ENCODE data around the gene NTRK3.
"Not testable (repeated sequence)": the region's sequence is repeated elsewhere in the genome, so short reads cannot be mapped to it uniquely, and the experiment has no call there.

NTRK3 gene

DNA sequence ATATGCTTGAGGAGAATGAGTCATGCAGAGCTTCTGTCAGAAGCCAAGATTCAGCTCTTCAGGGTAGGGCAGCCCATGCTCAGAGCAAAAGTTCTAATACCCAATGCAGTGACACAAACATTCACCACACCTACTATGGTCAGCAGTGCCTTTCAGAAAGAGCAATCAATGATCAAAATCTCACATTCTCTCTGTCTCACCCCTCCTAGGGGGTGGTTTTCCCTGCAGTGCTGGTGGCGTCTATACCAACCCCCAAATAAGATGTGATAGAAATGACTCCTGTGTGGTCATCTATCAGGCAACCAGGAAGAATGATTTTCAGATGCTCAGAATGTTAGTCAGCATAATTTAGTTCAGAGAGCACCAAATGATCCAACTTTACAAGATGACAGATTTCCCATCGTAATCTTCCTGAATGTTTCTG is 385.3 kb downstream of the NTRK3 start:
- DNase-seq: no peak

DNA sequence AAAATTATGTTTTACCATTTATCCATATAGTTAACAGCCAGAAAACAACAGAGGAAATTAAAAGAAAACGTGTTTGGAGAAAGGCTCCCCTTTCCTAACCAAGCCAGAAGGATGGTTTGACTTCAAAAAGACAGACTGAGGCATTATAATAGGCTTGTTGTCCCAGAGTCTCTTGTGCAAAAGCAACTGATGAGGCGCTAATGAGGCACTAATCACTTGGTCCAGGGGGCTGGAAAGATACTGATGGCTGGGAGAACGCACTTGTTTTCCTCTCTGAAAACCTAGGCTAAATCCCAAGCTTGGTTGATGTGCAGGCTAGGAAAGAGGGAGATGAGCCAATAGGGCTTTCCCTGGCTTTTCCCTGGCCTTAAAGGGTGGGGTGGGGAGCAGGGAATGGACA is 389.6 kb downstream of the NTRK3 start:
- DNase-seq: no peak

DNA sequence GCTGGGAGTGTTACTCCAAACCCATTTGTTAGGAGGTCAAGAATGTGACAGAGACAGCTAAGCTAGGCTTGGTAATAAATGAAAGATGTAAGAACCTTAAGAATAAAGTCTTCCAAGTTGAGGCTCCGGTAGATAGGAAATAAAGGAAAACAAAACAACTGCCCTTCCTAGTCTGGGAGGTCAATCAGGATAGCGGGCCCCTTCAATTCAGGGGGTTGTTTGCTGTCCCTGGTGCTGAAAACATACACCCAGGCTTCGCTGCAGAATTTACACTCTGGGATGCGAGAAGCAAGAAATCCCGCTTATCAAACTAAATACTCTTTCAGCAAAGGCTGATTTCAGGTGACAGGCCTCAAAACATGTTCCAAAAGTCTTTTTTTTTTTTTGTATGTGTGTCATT is 393.4 kb downstream of the NTRK3 start:
- no peak for DNase-seq

DNA sequence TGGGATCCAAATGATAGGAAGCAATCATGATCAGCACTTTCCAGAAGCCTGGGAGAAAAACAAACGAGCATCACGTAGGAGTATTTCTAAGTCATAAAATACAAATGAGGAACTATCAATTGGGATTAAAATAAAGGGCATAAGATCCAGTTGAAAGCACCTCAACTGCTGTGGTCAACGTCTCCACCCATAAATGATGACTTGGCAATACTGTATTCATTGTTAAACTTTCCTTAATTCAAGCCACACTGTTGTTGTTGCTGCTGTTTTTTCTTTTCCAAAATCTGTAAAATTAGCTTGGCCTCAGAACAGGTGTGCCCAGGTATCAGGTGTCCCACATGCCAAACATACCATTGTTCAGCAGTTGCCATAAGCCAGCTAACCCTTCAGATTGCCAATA is 395.8 kb downstream of the NTRK3 start:
- no peak for DNase-seq

DNA sequence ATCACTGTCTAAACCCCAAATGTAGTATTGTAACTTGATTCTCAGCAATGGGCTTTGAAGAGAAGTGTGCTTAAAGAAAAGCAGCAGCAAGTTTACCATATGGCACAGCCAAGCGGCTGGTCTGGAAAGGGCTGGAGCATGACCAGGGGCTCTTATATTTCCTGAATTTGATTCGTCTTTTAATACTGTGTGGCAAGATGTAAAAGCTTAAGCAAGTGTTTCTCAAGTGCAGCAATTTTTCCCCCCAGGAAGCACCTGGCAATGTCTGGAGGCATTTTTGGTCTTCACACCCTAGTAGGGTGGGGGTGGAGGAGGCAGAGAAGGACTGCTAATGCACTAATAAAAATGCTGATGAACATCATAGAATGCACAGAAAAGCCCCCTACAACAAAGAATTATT is 397.9 kb downstream of the NTRK3 start:
- no peak for DNase-seq

DNA sequence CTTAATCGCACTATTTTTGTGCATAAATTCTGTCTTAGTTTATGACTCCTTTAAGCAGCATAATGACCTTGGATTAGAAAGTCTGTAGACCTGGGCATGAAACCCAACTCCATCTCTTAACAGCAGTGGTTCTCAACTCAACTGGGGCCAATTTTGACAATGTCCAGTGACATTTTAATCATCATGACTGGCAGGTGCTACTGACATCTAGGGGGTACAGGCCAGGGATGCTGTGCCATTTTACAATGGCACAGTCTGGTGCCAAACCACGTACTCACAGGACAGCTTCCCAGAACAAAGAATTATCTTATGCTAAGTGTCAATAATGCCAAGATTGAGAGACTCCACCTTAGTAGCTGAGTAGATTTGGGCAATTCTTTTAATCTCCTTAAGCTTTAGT is 405.0 kb downstream of the NTRK3 start:
- no peak for DNase-seq

DNA sequence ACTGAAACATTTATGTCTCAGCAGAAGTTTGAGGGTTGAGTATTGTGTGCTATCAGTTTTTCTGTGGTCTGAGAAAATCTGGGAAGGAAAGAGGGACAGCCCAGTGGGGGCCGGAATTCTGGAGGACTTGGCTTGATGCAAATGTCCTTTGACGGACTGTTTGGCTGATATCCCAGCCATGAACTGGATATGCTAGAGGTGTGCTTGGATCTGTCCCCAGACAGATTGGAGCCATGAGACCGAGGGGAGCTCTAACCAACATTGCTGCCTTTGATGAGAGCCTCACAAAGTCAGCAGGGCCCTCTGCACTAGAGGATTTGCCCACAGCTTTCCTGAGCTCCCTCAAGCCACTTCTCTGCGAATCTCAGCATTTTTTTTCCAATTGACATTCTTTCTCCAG is 405.6 kb downstream of the NTRK3 start:
- DNase-seq: no peak

DNA sequence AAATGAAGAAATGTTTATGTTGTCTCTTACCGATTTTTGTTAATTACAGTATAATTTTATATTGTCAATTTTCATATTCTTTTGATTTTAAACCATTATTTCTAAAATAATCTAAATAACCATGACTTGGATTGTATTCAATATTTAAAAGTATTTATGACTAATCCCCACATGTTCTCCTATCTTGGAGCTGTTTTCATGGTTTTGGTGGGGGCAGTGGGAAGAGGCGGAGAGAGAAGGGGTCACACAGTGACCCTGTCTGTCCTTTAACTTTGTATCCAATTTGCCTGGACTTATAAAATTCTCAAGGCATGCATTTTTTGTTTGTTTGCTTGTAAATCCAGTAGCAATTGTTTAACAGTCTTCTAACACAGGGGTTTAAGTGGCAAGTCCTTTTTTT is 407.4 kb downstream of the NTRK3 start:
- DNase-seq: no peak

DNA sequence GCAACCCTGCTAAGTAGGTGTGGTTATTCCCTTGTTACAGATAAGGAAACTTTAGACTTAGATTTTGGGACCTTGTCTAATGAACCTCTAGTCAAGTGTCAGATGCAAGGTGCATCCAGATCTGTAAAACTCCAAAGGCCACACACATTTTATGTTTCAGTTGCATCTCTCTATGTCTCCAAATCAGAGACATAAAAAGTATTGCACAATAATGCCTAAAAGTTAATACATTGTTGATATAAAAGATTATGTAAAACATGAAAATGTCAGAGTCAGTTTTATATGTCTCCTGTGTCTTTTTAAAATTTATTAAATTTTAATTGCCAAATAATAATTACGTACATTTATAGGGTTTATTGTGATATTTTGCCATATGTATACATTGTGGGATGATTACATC is 408.5 kb downstream of the NTRK3 start:
- no peak for DNase-seq

DNA sequence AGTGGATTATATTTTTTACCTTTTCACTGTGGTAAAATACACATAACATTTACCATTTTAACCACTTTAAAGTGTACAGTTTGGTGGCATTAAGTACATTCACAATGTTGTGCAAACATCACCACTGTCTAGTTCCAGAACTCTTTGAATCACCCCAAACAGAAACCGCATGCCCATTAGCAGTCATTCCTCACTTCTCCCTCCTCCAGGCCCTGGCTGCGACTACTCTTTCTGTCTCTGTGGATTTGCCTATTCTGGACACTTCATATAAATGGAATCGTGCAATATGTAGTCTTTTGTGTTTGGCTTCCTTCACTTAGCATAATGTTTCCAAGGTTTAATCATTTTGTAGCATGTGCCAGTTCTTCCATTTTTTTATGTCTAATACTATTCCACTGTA is 409.8 kb downstream of the NTRK3 start:
- no peak for DNase-seq

DNA sequence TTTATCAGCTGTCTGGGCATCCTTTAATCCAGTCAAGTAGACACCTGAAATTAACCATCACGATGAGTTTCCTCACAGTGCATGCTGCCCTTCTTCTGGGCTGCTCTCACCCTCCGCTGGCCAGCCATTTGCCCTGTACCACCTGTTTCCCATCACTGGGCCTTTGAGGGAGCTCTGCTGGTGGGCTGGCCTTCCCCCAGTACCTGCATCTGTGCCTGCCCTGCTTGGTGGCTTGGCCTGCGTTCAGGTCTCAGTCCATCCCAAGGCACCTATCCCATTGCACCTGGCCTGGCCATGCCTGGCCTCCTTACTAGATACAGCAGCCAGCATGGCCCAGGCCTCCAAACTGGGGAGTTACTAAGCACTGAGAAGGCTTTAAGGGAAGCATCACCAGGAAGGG is 413.2 kb downstream of the NTRK3 start:
- DNase-seq: no peak

DNA sequence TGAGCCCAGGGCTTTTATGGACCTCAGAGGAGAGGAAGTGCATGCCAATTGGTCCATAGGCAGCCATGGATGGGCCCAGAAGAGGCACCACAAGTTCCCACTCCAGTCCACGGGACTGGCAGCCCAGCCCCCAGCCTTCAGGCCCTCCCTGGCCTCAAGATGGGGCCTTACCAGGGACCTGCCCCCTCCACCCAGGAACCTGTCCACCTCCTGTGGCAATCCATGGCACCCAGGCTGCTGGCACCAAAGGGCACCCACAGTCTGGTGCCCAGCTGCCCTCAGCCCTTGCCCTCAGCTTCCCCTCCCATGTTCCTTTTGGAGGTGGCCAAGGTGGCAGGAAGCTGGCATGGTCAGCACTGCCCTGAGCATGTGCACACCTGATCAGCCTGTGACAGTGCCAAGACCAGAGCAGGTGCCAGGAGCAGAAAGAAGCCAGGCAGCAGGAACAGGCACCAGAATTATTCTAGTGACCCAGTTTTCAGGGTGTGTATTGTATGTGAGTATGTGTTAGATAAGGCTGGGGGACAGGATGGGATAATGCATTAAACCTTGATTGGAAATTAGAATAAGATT is 415.0 kb downstream of the NTRK3 start:
- DNase-seq: no peak

DNA sequence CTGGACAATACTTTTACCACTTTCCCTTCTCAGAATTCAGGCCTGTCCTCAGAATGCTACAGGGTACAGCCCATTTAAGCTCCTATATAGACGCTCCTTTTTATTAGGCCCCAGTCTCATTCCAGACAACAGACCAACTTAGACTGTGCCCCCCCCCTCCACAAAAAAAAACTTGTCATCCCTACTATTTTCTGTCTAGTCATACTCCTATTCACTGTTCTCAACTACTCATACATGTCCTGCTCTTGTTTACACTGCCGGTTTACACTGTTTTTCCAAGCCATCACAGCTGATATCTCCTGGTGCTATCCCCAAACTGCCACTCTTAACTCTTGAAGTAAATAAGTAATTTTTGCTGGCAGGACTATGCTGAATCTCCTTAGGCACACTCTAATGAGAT is 420.7 kb downstream of the NTRK3 start:
- DNase-seq: not testable (repeated sequence)

DNA sequence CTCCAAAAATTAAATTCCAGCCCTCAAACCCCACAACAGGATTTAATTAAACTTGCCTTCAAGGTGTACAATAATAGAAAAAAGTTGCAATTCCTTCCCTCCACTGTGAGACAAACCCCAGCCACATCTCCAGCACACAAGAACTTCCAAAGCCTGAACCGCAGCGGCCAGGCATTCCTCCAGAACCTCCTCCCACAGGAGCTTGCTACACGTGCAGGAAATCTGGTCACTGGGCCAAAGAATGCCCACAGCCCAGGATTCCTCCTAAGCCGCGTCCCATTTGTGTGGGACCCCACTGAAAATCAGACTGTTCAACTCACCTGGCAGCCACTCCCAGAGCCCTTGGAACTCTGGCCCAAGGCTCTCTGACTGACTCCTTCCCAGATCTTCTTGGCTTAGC is 423.2 kb downstream of the NTRK3 start:
- DNase-seq: not testable (repeated sequence)

DNA sequence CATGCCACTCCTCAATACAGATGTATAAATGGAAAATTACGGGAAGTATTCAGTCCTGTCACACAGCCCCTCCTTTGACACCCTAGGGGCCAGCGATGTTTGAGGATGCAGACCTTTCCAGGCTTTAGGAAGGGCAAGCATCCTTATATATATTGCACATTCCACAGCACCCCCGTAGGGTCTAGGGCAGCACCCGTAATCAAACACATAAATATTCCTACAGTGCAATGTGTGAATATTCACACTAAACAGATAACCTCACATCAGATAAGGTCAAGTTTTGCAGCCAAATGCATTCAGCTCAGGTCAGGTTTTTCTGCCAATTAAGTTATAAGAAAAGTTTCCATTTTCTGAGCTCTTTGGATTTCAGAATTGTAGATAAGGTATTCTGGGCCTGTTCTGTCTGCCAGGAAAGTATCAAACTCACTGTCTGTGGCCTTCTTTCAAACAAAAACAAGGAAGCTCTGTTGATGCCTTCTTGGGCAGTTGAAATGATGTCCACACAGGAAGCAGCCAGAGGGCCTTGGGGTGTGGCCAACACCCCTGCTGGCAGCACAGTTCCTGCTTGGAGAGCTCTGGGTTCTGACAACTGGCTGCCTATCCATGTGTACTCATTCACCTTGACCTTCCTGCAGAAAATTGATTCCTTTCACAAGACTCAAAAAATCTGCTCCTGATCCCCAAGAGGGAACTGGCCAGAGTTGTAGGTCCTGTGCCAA is 427.0 kb downstream of the NTRK3 start:
- DNase-seq: no peak

DNA sequence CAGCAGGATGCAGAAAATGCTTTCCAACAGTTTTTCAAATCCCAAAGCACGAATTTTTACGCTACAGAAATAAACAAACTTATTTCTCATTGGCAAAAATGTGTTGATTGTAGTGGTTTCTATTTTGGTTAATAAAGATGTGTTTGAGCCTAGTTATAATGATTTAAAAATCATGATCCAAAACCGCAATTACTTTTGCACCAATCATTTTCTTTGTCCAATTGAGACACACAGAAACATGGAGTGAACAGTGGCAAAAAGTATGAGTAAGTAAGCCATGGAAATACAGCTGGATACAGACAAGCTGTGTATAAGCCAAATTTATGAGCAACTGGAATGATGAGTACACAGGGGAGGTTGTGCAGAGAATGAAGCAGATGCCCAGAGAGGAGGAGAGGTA is 427.9 kb downstream of the NTRK3 start:
- DNase-seq: no peak

DNA sequence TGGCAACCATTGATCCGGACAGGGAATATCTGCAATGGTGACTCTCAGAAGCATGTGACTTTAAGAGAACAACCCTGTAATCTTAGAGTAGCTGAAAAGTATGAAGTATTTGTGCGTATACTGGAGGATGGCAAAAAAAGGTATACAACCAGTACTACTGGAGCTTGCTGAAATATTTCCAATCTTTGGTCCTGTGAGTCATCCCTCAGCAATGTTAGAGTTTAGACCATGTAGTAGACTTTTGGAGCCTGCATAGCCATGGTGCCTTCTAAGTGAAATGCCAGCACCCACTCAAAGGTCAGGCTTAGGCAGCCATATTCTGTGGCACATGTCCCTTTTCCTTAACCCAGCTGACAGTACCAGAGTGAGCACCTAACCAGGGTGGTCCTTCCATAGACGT is 429.4 kb downstream of the NTRK3 start:
- DNase-seq: no peak

DNA sequence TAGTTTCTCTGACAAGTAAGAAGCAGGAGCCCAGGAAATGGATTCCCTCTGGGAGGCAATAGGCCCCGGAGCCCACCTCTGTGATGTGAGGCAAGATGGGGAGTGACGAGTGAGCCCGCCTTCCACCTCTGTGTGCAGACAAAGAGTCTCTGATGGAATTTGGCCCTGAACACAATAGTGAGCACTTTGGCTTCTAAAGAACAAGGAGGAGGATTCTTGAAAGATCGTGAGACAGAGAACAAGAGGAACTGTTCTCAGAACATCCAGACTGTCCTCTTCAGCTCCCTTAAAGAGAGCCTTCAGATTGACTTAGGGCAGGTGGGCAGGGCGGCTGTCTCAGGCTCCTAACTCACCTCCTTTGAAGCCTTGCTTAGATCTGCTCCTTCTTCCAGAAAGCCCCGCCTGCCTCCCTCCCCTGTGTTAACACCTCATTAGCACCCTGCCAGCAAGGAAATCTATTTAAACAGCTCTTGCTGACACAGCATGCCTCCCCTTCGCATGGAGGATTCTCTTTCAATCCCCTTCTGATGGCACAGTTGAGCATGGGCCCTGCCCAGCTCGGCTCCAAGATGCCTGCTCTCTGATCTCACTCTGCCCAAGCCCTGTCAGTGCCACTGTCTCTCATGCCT is 430.3 kb downstream of the NTRK3 start:
- no peak for DNase-seq

DNA sequence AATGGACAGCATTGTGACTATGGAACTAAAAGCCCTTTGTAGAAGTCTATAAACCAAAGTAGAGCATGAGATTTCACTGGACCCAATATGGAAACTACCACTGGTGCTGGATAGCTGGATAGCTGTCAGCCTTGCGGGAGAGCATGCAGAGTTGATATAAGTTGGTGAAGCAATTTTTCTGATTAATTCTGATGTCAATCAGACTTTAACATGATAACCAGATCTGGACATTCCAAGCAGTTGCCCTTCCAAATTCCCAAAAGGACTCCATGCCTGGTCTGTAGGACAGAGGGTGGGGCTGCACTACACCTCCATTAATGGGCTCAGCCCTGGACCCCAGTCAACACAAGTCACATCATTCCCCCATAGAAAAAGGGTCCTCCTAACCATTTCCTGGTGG is 437.8 kb downstream of the NTRK3 start:
- DNase-seq: no peak

DNA sequence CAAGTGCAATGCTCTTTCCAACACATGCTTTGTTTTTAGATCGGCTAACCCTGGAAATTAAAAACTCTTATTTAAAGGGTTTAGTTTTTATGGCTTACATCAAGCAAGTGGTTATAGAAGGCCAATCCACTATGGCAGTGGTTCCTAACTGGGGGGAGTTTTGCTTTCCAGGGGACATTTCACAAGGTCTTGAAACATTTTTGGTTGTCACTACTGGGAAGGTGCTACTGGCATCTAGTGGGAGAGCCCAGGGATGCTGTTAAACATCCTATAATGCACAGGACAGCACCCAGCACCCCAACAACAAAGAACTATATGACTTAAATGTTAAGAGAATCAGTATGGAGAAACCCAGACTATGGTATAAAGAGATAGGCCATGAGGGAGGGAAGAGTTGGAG is 439.0 kb downstream of the NTRK3 start:
- DNase-seq: no peak

DNA sequence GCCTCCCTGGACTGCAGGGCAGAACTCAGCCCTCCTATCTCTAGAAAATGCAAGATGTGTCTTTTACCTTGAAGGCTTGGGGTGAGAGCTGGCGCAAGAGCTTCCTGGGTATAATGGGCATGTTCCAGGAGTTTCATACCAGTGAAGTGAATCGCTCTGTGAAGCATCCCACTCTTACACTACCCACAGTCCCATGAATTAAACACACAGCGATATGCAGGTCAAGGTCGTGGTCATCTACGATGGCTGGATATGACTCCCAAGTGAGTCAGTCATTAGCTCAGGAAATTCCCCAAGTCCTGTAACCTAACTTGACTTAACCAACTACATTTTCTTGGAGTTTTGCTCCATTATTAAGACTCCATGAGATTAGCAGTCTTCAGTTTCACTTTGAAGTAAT is 439.7 kb downstream of the NTRK3 start:
- DNase-seq: no peak

DNA sequence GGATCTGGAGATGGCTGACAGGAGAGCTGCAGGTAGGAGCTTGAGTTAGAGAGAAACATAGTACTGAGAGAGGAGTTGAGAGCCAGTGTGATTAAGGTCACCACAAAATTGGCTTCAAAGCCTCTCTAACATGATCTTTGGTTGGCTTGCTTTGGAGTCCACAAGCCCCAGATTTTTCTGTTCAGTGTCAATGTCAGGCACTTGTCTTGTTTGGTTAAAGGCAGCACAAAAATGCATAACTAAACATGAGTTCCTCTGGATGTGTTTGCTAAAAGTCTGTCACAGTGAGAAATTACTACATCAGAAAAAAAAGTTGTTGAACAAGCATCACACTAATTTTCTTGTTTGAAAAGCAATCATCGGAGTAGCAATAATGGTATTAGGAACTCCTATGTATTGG is 440.5 kb downstream of the NTRK3 start:
- no peak for DNase-seq

Measured in CD4-positive, alpha-beta T cell treated with Interleukin-10 for 1 hour (primary cell).